ENCODE data around the gene SH3RF1. TPM values are rescaled to one million over a fixed set of nuclear protein-coding genes. Genes with fewer than 3 reads are reported as not detected.

SH3RF1 gene
- total RNA-seq, 1 donor = 57.8 TPM

DNA sequence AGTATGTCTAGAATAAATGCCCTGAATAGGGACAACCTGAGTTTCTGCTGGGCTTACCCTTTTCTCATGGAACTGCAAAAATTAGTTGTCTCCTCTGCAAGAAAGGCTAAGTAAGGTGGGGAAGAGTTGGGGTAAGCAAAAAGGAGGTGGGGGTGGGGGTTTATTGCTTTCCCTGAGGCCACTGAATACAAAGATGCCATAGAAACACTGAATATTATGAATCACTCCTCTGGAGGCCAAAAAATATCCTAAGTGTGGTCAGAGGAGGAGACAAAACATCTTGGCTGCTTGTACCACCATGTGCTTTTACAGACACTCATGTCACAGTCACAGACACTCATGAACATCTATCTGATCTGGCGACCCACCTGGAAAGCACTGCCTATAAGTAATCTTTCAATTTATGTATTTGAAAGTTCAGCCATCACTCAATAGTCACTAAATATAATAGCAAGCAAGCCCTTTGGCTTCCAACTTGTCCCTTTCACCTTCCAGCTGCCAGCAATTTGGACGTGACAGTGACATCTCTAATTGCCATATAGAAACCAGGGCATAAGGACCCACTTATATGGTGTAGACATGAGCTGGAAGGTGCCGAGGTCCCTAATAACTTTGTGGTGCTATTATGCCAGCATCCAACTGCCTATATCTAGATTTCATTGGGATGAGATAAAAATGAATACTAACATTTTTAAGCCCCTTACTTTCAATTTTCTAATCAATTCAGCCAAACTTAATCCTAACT lies 138.0 kb downstream of the SH3RF1 start:
- TF ChIP-seq, protein P1, sequence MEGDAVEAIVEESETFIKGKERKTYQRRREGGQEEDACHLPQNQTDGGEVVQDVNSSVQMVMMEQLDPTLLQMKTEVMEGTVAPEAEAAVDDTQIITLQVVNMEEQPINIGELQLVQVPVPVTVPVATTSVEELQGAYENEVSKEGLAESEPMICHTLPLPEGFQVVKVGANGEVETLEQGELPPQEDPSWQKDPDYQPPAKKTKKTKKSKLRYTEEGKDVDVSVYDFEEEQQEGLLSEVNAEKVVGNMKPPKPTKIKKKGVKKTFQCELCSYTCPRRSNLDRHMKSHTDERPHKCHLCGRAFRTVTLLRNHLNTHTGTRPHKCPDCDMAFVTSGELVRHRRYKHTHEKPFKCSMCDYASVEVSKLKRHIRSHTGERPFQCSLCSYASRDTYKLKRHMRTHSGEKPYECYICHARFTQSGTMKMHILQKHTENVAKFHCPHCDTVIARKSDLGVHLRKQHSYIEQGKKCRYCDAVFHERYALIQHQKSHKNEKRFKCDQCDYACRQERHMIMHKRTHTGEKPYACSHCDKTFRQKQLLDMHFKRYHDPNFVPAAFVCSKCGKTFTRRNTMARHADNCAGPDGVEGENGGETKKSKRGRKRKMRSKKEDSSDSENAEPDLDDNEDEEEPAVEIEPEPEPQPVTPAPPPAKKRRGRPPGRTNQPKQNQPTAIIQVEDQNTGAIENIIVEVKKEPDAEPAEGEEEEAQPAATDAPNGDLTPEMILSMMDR (IDR thresholded peaks at IDR 0.05; ENCODE audit: insufficient read depth, low read length) = no peak
- H3K4me3 ChIP-seq (ENCODE audit: low read depth, low read length) = no peak overlapping the region
- DNase-seq (ENCODE audit: low read depth) = no peak

DNA sequence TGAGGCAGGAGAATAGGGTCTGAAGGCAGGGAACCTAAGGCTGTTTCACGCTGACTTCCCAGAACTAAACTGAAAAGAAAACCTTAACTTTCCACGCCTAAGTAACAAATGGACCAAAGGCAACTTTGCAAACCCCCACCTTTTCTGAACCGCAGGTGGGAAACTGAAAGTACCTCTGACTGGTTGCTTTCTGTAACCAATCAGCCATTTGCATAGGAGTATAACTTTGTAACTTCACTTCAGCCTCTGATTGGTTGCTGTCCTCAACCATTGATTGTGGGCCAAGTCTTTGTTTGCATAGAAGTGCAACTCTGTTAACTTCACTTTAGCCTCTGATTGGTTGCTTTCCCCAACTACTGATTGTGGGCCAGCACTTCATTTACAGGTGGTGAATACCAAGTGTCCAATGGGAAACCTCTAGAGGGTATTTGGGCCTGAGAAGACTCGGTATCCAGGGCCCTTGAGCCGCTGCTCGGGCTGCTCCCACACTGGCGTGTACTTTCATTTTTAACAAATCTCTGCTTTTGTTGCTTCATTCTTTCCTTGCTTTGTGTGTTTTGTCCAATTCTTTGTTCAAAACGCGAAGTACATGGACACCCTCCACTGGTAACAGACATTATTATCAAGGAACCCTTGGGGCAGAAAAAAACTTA lies 139.1 kb downstream of the SH3RF1 start:
- H3K4me3 ChIP-seq (ENCODE audit: low read depth, low read length) = no peak overlapping the region
- TF ChIP-seq, protein P1 (IDR thresholded peaks at IDR 0.05; ENCODE audit: insufficient read depth, low read length) = no peak
- no peak for DNase-seq (ENCODE audit: low read depth)

DNA sequence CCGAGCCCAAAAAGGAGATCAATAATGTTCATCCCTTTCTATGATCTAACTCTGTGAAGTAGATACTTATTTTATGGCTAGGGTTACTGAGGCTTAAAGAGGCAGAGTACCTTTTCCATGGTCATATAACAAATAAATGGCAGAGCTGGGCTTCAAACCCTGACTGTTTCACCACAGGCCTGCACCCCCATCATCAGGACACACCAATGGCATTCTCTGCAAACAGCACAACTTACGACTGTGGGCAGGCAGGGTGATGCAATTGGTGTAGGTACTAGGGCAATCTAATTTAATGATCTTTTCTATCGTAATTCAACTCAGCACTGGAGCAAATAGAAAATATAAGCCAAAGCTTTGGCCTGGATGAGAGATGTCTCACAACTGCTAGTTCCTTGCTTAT lies 141.9 kb downstream of the SH3RF1 start:
- no peak for DNase-seq (ENCODE audit: low read depth)
- TF ChIP-seq, protein P1 (IDR thresholded peaks at IDR 0.05; ENCODE audit: insufficient read depth, low read length) = no peak
- H3K4me3 ChIP-seq (ENCODE audit: low read depth, low read length) = no peak overlapping the region

DNA sequence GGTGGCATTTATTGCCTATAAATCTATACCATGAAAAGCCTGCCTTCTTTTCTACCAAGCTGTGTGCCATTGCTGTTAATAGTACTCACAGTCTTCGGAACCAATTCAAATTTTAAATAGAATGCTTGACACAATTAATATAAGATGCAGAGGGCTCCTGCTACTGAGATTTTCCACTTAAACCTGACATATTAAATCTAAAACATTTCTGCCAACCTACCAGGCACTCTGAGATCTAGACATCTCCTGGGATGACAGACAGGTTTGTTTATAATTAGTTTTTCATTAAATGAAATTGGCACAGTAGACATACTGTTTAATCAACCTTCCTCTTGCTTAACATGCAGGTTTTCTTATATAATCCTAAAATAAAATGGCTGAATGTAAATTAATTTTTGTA lies 143.4 kb downstream of the SH3RF1 start:
- no peak overlapping the region for H3K4me3 ChIP-seq (ENCODE audit: low read depth, low read length)
- DNase-seq (ENCODE audit: low read depth) = no peak
- TF ChIP-seq, protein P1 (IDR thresholded peaks at IDR 0.05; ENCODE audit: insufficient read depth, low read length) = no peak

DNA sequence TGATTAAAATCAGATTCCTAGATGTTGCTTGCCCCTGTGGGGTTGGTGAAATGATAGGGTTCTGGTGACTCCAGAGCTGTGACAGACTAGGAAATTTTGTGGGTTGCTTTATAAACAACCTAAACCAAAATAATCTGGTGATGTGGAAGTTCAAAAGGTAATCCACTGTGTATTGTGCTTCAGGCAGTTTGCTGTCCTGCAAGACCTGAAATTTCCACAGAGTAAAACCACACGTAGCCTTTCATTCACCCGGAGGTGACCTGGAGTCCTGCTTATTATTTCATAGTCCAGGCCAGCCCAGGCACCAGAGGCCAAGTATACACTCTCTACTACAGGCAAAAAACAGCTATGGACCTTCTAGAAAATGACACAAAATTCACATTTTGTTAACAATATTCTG lies 146.1 kb downstream of the SH3RF1 start:
- TF ChIP-seq, protein P1 (IDR thresholded peaks at IDR 0.05; ENCODE audit: insufficient read depth, low read length) = no peak
- H3K4me3 ChIP-seq (ENCODE audit: low read depth, low read length) = no peak overlapping the region
- no peak for DNase-seq (ENCODE audit: low read depth)

DNA sequence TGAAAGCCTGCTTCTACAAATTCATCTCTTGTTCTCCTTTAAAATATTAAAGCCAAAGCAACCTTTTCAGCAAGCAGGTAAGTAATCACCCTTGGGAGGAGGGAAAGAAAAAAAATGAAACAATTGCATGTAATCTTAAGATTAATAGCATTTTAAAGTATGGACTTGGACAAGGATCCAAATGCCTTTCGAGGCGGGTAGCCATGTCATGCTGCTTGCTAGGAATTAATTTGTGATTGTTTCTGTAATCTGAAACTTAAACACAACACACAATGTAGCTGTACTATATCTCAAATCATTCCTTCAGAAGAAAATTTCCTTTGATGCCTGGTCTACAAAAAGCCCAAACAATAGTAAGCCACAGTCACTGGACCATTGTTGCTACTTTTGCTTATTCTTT lies 148.3 kb downstream of the SH3RF1 start:
- DNase-seq (ENCODE audit: low read depth) = peak; percentile 42
- no peak overlapping the region for H3K4me3 ChIP-seq (ENCODE audit: low read depth, low read length)
- TF ChIP-seq, protein P1 (IDR thresholded peaks at IDR 0.05; ENCODE audit: insufficient read depth, low read length) = no peak
